A549 (cell line): Measurements from ENCODE around the gene LRSAM1. TPM values are rescaled to one million over a fixed set of nuclear protein-coding genes. Genes with fewer than 3 reads are reported as not detected.
A peak's percentile ranks its signal among the peaks of the same experiment; 100 is the strongest.

Experiments used
- ATAC-seq, 2 experiments: fragments of 200-7000 bp in 1 of 2; fragments of >200 bp in 1 of 2; cut with Nextera tagmentation in 1 of 2; cut with Tn5 transposase in 1 of 2; 3 replicates each; pipeline versions ENCODE4 v1.8.0 to v1.9.1; 2018 to 2020; ENCODE audit warnings: mild to moderate bottlenecking in 1 of 2, moderate library complexity in 1 of 2
- CTCF ChIA-PET: fragments of 300-600 bp; sonication (Branson Sonifier 250); formaldehyde crosslinking; extraction: SDS; loops from one replicate; lab custom pipeline; 2021; ENCODE audit warnings: antibody characterized with exemption, inconsistent platforms; lab: Yijun Ruan, JAX
- POLR2A ChIA-PET: fragments of 350-600 bp; formaldehyde crosslinking; extraction: SDS; loops from one replicate; lab custom pipeline; 2021; ENCODE audit warnings: antibody characterized with exemption, inconsistent platforms; lab: Yijun Ruan, JAX
- DNase-seq, 2 experiments: peaks; one replicate each; pipeline versions ENCODE4 v3.0.0 to v3.0.0-alpha.2; 2011 to 2016; ENCODE audit warnings: low read depth in 1 of 2, low spot score in 1 of 2
- FAIRE-seq: peaks from 2 replicates; lab custom pipeline; 2011; peaks lifted over from hg19 to GRCh38; lab: Jason Lieb, UNC
- H3K27ac ChIP-seq, 2 experiments: fragments of >200 bp; sonication (Bioruptor Twin); formaldehyde crosslinking; 3 replicates each; pipeline ENCODE4 v1.5.1; 2016 to 2017
- H3K4me1 ChIP-seq: fragments of >200 bp; sonication (Bioruptor Twin); formaldehyde crosslinking; 3 replicates; pipeline ENCODE4 v1.6.1; 2016
- H3K4me2 ChIP-seq: fragments of >200 bp; sonication (Bioruptor Twin); formaldehyde crosslinking; 3 replicates; pipeline ENCODE4 v1.6.1; 2016
- H3K4me3 ChIP-seq: fragments of >200 bp; sonication (Bioruptor Twin); formaldehyde crosslinking; 3 replicates; pipeline ENCODE4 v1.5.1; 2016
- H3K9me3 ChIP-seq: fragments of >200 bp; sonication (Bioruptor Twin); formaldehyde crosslinking; 3 replicates; pipeline ENCODE4 v1.6.1; 2016
- CBX2 ChIP-seq: fragments of 200-600 bp; sonication (generic); IDR thresholded peaks from 2 replicates; pipeline ENCODE4 v1.6.1; 2016; ENCODE audit warnings: low read depth, mild to moderate bottlenecking, borderline replicate concordance
- CEBPB ChIP-seq, 2 experiments: fragments of >200 bp in 1 of 2; sonication (Bioruptor Twin) in 1 of 2; formaldehyde crosslinking in 1 of 2; IDR thresholded peaks; 2 replicates each; pipeline ENCODE4 v1.6.1; 2012 to 2016
- CHD2 ChIP-seq: fragments of 150-350 bp; IDR thresholded peaks from 2 replicates; pipeline ENCODE4 v1.6.1; 2014; ENCODE audit warnings: low read length; ENCODE audit not compliant: partially characterized antibody
- CHD4 ChIP-seq: fragments of 200-600 bp; sonication (generic); IDR thresholded peaks from 2 replicates; pipeline ENCODE4 v1.6.1; 2016; ENCODE audit warnings: antibody characterized with exemption, mild to moderate bottlenecking, borderline replicate concordance
- E2F6 ChIP-seq: IDR thresholded peaks from 2 replicates; pipeline ENCODE4 v1.6.1; 2012; ENCODE audit warnings: low read depth, borderline replicate concordance
- EHF ChIP-seq: fragments of 250-450 bp; sonication (Bioruptor Pico); IDR thresholded peaks from 2 replicates; pipeline ENCODE4 v1.5.0; 2020; ENCODE audit warnings: mild to moderate bottlenecking
- EP300 ChIP-seq, 2 experiments: fragments of >200 bp; sonication (Bioruptor Twin); formaldehyde crosslinking; IDR thresholded peaks; 2 replicates in 1 of 2; 3 replicates in 1 of 2; pipeline ENCODE4 v1.6.1; 2016 to 2017
- FOSL2 ChIP-seq, 2 experiments: fragments of 450-650 bp in 1 of 2; fragments of >200 bp in 1 of 2; sonication (Bioruptor Twin) in 1 of 2; formaldehyde crosslinking; IDR thresholded peaks; 2 replicates each; pipeline versions ENCODE4 v1.5.0 to v1.6.1; 2016 to 2020; ENCODE audit warnings: mild to moderate bottlenecking in 1 of 2, moderate library complexity in 1 of 2
- GATA3 ChIP-seq: IDR thresholded peaks from 2 replicates; pipeline ENCODE4 v1.6.1; 2012; ENCODE audit warnings: borderline replicate concordance
- HDAC2 ChIP-seq: fragments of 200-600 bp; sonication (generic); IDR thresholded peaks from 2 replicates; pipeline ENCODE4 v1.6.1; 2016
- HEYL ChIP-seq: fragments of 250-450 bp; sonication (Bioruptor Pico); IDR thresholded peaks from 2 replicates; pipeline ENCODE4 v1.8.0; 2021; ENCODE audit warnings: mild to moderate bottlenecking, moderate library complexity
- HMGXB4 ChIP-seq: fragments of 250-450 bp; sonication (Bioruptor Pico); IDR thresholded peaks from 2 replicates; pipeline ENCODE4 v1.5.0; 2021; ENCODE audit warnings: mild to moderate bottlenecking, moderate library complexity, borderline replicate concordance
- JUN ChIP-seq, 2 experiments: fragments of >200 bp; sonication (Bioruptor Twin); formaldehyde crosslinking; IDR thresholded peaks; 2 replicates in 1 of 2; 3 replicates in 1 of 2; pipeline ENCODE4 v1.6.1; 2016 to 2017
- JUNB ChIP-seq: fragments of >200 bp; sonication (Bioruptor Twin); formaldehyde crosslinking; IDR thresholded peaks from 2 replicates; pipeline ENCODE4 v1.6.1; 2016
- KDM1A ChIP-seq: fragments of 200-600 bp; sonication (generic); IDR thresholded peaks from 2 replicates; pipeline ENCODE4 v1.6.1; 2016; ENCODE audit warnings: low read depth, mild to moderate bottlenecking
- KDM5A ChIP-seq: fragments of 200-600 bp; sonication (generic); IDR thresholded peaks from 2 replicates; pipeline ENCODE4 v1.6.1; 2016; ENCODE audit warnings: antibody characterized with exemption, mild to moderate bottlenecking
- MAX ChIP-seq: IDR thresholded peaks from 2 replicates; pipeline ENCODE4 v1.6.1; 2012
- MYC ChIP-seq: IDR thresholded peaks from 2 replicates; pipeline ENCODE4 v1.6.1; 2012; ENCODE audit warnings: mild to moderate bottlenecking, inconsistent platforms, low read length, improper control_type of control experiment, borderline replicate concordance
- NFE2L2 ChIP-seq: fragments of 150-350 bp; conservative IDR thresholded peaks from 2 replicates; pipeline ENCODE4 v1.6.1; 2014; ENCODE audit warnings: low read length
- PBX3 ChIP-seq: IDR thresholded peaks from 2 replicates; pipeline ENCODE4 v1.6.1; 2012
- POLR2AphosphoS2 ChIP-seq: conservative IDR thresholded peaks from 2 replicates; pipeline ENCODE4 v1.6.1; 2012; ENCODE audit warnings: low read length, improper control_type of control experiment, inconsistent platforms
- RAD21 ChIP-seq, 2 experiments: fragments of >200 bp in 1 of 2; sonication (Bioruptor Twin) in 1 of 2; formaldehyde crosslinking in 1 of 2; IDR thresholded peaks in 1 of 2; conservative IDR thresholded peaks in 1 of 2; 2 replicates in 1 of 2; 3 replicates in 1 of 2; pipeline ENCODE4 v1.6.1; 2012 to 2018; ENCODE audit warnings: inconsistent platforms in 1 of 2
- RFX5 ChIP-seq: fragments of 450-650 bp; IDR thresholded peaks from 2 replicates; pipeline ENCODE4 v1.7.1; 2014; ENCODE audit warnings: antibody characterized with exemption, mild to moderate bottlenecking, moderate library complexity
- TFCP2L1 ChIP-seq: fragments of 250-450 bp; sonication (Bioruptor Pico); IDR thresholded peaks from 2 replicates; pipeline ENCODE4 v1.5.0; 2021; ENCODE audit warnings: mild to moderate bottlenecking
- USF2 ChIP-seq: fragments of 450-650 bp; IDR thresholded peaks from 2 replicates; pipeline ENCODE4 v1.6.1; 2014; ENCODE audit warnings: antibody characterized with exemption
- ZNF302 ChIP-seq: fragments of 250-450 bp; sonication (Bioruptor Pico); IDR thresholded peaks from 2 replicates; pipeline ENCODE4 v1.9.0; 2021; ENCODE audit warnings: inconsistent platforms, mild to moderate bottlenecking, moderate library complexity
- ZSCAN20 ChIP-seq: fragments of 250-450 bp; sonication (Bioruptor Pico); IDR thresholded peaks from 2 replicates; pipeline ENCODE4 v1.8.0; 2022; ENCODE audit warnings: mild to moderate bottlenecking, moderate library complexity
- WGBS: methylation state at CpG from one replicate; pipeline ENCODE4 v1.1.6; 2017; ENCODE audit errors: missing lambda C conversion rate; 5-methylcytosine and 5-hydroxymethylcytosine counted together
- polyA plus RNA-seq, 4 experiments: library from polyadenylated mRNA; depleted of rRNA in 3 of 4; stranded (reverse); fragments of >200 nt; fragmentation: RNase III in 1 of 4; extraction: RNeasy Plus Mini Kit Qiagen cat#74134 plus additional on column Dnase treatment in 1 of 4; gene quantifications; 2 replicates in 3 of 4; 3 replicates in 1 of 4; pipeline ENCODE4 v1.2.3, GENCODE V29; 2011 to 2017

LRSAM1 gene
- polyA plus RNA-seq, 2 of the 4 experiments (the other 2 are of a cell fraction): 5.1 to 10.0 TPM

GRCh38 chr9:127543973-127544533, 92.7 kb downstream of the LRSAM1 start:
- FAIRE-seq: no peak
- ChIA-PET CTCF (interaction anchor here (0.7 to 11.4 kb wide), 12 partner anchors 12 to 326 kb away, joined by 3 to 88 read pairs (median 5); no protein-coding TSS in a partner anchor), POLR2A (interaction anchor here (0.7 kb wide), 1 partner anchor 18 kb away, joined by 3 read pairs; no protein-coding TSS in a partner anchor)
- H3K4me1 ChIP-seq: peaks cover 92% of the 10 kb centered on the region
- H3K4me3 ChIP-seq: no peak overlapping the region
- no peaks in the 10 kb centered on the region for H3K9me3 ChIP-seq
- DNase-seq: no peak
- H3K27ac ChIP-seq: peak overlapping the region; percentile 94 to 96
- no peak for TF ChIP-seq KDM5A
- peak; percentile 68; the same call in 1 of the 2 replicates for TF ChIP-seq KDM1A
- TF ChIP-seq CHD4: peak; percentile 20; the same call in 1 of the 2 replicates
- H3K4me2 ChIP-seq: peak overlapping the region; percentile 17; the same call in 2 of the 3 replicates
- ATAC-seq: no peak
- WGBS: 86% methylated on average over 6 of the region's 6 CpGs

- ATAC-seq (peak; percentile 76 to 87), DNase-seq (peak; percentile 93 to 94), FAIRE-seq (no peak)
- Histone ChIP-seq H3K9me3 (no peaks in the 10 kb centered on the region), H3K4me1 (peaks cover 91% of the 10 kb centered on the region), H3K27ac (peak overlapping the region; percentile 94 to 96), H3K4me3 (peak overlapping the region; percentile 11; the same call in 1 of the 3 replicates), H3K4me2 (peak overlapping the region; percentile 74)
- POLR2A ChIA-PET: interaction anchor here (0.7 to 1.2 kb wide), 8 partner anchors 9 to 42 kb away, joined by 3 to 5 read pairs (median 3); no protein-coding TSS in a partner anchor
- 4% methylated on average over 18 of the region's 25 CpGs for WGBS
- CTCF ChIA-PET: interaction anchor here (0.6 to 11.4 kb wide), 14 partner anchors 8 to 237 kb away, joined by 3 to 88 read pairs (median 4); no protein-coding TSS in a partner anchor
- TF ChIP-seq HMGXB4 (CRISPR knock-in tag): no peak
- no peak for TF ChIP-seq CBX2
- TF ChIP-seq CHD2: no peak
- TF ChIP-seq FOSL2 (IDR thresholded peaks at IDR 0.05): no peak
- TF ChIP-seq FOSL2 (CRISPR knock-in tag; IDR thresholded peaks at IDR 0.05): peak; percentile 57
- TF ChIP-seq CHD4: no peak
- TF ChIP-seq TFCP2L1 (CRISPR knock-in tag): no peak
- TF ChIP-seq RAD21 (conservative IDR thresholded peaks at IDR 0.05 in 1 of 2, IDR thresholded peaks at IDR 0.05 in 1 of 2): peak in 1 of 2 experiments; percentile 24; a peak in 4 of 5 replicates
- TF ChIP-seq EP300 (IDR thresholded peaks at IDR 0.05): peak; percentile 44 to 67; a peak in 3 of 5 replicates
- peak; percentile 79 for TF ChIP-seq PBX3
- TF ChIP-seq CEBPB (IDR thresholded peaks at IDR 0.05): peak in 1 of 2 experiments; percentile 47; a peak in 1 of 4 replicates
- TF ChIP-seq MYC: no peak
- TF ChIP-seq GATA3: peak; percentile 64
- no peak for TF ChIP-seq EHF (CRISPR knock-in tag)
- no peak for TF ChIP-seq HEYL (CRISPR knock-in tag)
- no peak for TF ChIP-seq RFX5
- TF ChIP-seq NFE2L2: no peak
- TF ChIP-seq USF2: no peak
- TF ChIP-seq JUN (IDR thresholded peaks at IDR 0.05): peak; percentile 66 to 76
- no peak for TF ChIP-seq POLR2AphosphoS2
- TF ChIP-seq JUNB: peak; percentile 37; the same call in 1 of the 2 replicates
- TF ChIP-seq HDAC2: no peak
- peak; percentile 39; the same call in 1 of the 2 replicates for TF ChIP-seq E2F6
- peak; percentile 74 for TF ChIP-seq MAX
- TF ChIP-seq ZNF302 (CRISPR knock-in tag): no peak
- no peak for TF ChIP-seq ZSCAN20 (CRISPR knock-in tag)
These were observed 94.2 kb downstream of the LRSAM1 start for GRCh38 chr9:127545196-127546124.
